SK-N-MC (cell line): Measurements from ENCODE around the gene NPLOC4.

ENCODE experiments used
- EZH2 ChIP-seq: fragments of 200-600 bp; sonication (generic); IDR thresholded peaks from one replicate; pipeline ENCODE4 v1.6.1; 2017; ENCODE audit warnings: antibody characterized with exemption
- FOXP2 ChIP-seq: optimal IDR thresholded peaks from 2 replicates; pipeline ENCODE3; 2011; ENCODE audit warnings: mild to moderate bottlenecking, moderate library complexity; ENCODE audit not compliant: insufficient read depth; ENCODE audit errors: extremely low read length, control extremely low read depth
- POLR2AphosphoS5 ChIP-seq: IDR thresholded peaks from 2 replicates; pipeline ENCODE4 v1.6.1; 2012; ENCODE audit warnings: mild to moderate bottlenecking, low read depth, low read length, borderline replicate concordance

DNA sequence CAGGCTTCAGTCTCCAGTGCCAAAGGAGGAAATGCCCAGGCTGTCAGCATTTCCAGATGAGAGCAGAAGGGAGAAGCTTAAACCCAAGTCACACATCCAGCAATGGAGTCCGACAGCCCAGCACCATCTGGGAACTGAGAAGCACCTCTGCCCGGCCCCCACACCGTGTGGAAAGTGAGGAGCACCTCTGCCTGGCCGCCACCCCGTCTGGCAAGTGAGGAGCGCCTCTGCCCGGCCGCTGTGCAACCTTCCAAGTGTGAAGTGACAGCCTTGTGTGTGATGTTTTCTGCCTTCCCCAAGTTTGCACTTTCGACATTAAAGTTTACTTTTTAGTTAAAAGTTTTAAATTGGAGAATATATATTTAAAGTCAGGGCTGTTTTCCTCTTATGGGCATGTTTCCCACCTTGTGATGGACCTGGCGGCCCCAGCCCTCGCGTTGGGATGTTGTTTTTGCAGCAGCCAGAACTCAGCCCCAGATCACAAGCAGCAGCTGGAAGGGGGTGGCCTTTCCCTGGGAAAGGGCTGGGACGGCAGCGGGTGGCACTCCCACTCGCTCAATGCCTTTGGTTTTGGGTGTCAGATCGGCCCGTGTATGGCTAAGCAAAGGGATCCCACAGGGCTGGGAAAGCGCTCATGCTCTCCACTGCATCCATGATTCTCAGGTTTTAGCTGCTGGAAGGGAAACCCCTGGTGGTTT is 36.8 kb upstream of the NPLOC4 start:
- TF ChIP-seq POLR2AphosphoS5, result no peak
- no peak for TF ChIP-seq EZH2
- TF ChIP-seq FOXP2, result no peak
